Camera-type eye (tissue), 1 donor: ENCODE measurements around the gene ANKMY1. TPM values are rescaled to one million over a fixed set of nuclear protein-coding genes. Genes with fewer than 3 reads are reported as not detected.

Experiments used
- total RNA-seq: library from RNA; depleted of rRNA; stranded (reverse); fragments of >200 nt; gene quantifications from one replicate; pipeline ENCODE4 v1.2.3, GENCODE V29; 2014

The ANKMY1 gene
- 13.5 TPM for total RNA-seq

DNA sequence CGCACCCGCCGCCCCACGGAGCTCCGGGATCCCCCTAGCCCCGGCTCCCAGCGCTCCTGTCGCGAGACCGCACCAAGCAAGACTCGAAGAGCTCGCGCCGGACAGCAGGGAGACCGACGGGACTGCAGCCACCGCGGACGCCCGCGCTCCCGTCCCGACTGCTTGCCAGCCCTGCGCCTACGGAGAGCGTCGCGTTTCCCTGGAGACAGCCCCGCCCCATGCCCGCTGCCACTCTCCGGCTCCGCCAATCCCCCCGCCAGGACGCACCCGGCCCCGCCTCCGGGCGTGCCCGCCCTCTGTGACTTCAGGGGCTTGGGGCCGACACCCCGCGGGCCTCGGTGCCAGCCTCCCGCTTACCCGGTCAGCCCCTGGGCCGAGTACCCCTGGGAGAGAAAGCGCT, at the start of gene ANKMY1:
TSS of gene ANKMY1 (minus strand) at position 181 of the 400 bp plus-strand sequence. CDS start 653 bp downstream, outside the sequence.

GRCh38 chr2:240586198-240586918, 28.6 kb upstream of the ANKMY1 start, which contains the start of gene CAPN10:
TSS of gene CAPN10 (plus strand) at chr2:240586734. CDS start at chr2:240586912, 178 bp downstream.

GRCh38 chr2:240567872-240568677, 10.3 kb upstream of the ANKMY1 start, which contains the start of gene RNPEPL1:
TSS of gene RNPEPL1 (plus strand) at chr2:240568484. CDS start at chr2:240568587, 103 bp downstream.

GRCh38 chr2:240560084-240560479, 2.3 kb upstream of the ANKMY1 start, which contains the start of gene DUSP28:
TSS of gene DUSP28 (plus strand) at chr2:240560357. CDS start at chr2:240560685, 328 bp downstream.

DNA sequence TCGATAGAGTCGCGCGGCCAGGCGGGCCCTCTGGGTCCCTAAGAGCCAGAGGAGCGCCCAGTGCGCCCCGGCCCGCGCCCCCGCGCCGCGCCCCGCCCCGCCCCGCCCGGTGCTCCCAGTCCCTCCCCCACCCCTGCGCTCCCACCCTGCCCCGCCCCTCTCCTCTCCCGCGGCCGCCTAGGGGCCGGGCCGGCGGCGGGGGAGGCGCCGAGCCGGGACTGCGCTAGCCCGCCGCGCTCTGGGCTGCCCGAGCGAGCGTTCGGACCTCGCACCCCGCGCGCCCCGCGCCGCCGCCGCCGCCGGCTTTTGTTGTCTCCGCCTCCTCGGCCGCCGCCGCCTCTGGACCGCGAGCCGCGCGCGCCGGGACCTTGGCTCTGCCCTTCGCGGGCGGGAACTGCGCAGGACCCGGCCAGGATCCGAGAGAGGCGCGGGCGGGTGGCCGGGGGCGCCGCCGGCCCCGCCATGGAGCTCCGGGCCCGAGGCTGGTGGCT, 122.3 kb downstream of the ANKMY1 start, which contains the start of gene GPC1:
TSS of gene GPC1 (plus strand) at position 207 of the 491 bp plus-strand sequence. CDS start at position 463, 256 bp downstream.

Other genes with a start within 250 kb of the ANKMY1 start
- gene GPC1, start 122.3 kb downstream of the ANKMY1 start, total RNA-seq: 51.4 TPM
- 6.6 TPM for gene DUSP28, start 2.4 kb upstream of the ANKMY1 start, total RNA-seq
- 25.6 TPM for gene RNPEPL1, start 10.5 kb upstream of the ANKMY1 start, total RNA-seq
- gene CAPN10, start 28.7 kb upstream of the ANKMY1 start, total RNA-seq: 31.4 TPM
- 1.2 TPM for gene GPR35, start 67.5 kb upstream of the ANKMY1 start, total RNA-seq
- not detected for gene AQP12B, start 124.9 kb upstream of the ANKMY1 start, total RNA-seq
- gene AQP12A, start 133.9 kb upstream of the ANKMY1 start, total RNA-seq: not detected